Bronchial epithelial cell (primary cell): ENCODE results near the gene TRIM24. TPM values are rescaled to one million over a fixed set of nuclear protein-coding genes. Genes with fewer than 3 reads are reported as not detected.
"Not testable (repeated sequence)": the region's sequence is repeated elsewhere in the genome, so short reads cannot be mapped to it uniquely, and the experiment has no call there.

Experiments used
- DNase-seq: peaks from one replicate; pipeline ENCODE4 v3.0.0-alpha.2; 2010; ENCODE audit warnings: low read depth
- FAIRE-seq: peaks from 2 replicates; lab custom pipeline; 2011; peaks lifted over from hg19 to GRCh38; lab: Jason Lieb, UNC
- H3K27me3 ChIP-seq: 2 replicates; pipeline ENCODE4 v1.5.1; 2011; ENCODE audit warnings: low read length; ENCODE audit not compliant: control insufficient read depth, insufficient read depth
- H3K36me3 ChIP-seq: 2 replicates; pipeline ENCODE4 v1.5.1; 2011; ENCODE audit warnings: low read length; ENCODE audit not compliant: control insufficient read depth, insufficient read depth
- H3K4me3 ChIP-seq: 2 replicates; pipeline ENCODE4 v1.5.1; 2011; ENCODE audit warnings: mild to moderate bottlenecking, low read depth, low read length, control low read depth
- total RNA-seq: library from RNA; depleted of rRNA; stranded (reverse); fragments of >200 nt; gene quantifications from 2 replicates; pipeline ENCODE4 v1.2.1, GENCODE V29; 2014
- TF ChIP-seq, protein P1 (sequence below): IDR thresholded peaks from 2 replicates; pipeline ENCODE4 v1.5.1; 2011; ENCODE audit warnings: mild to moderate bottlenecking, moderate library complexity, low read length, control low read depth, inconsistent platforms; ENCODE audit not compliant: insufficient read depth, severe bottlenecking

The TRIM24 gene
- 2.1 and 2.9 TPM in 2 replicates for total RNA-seq

DNA sequence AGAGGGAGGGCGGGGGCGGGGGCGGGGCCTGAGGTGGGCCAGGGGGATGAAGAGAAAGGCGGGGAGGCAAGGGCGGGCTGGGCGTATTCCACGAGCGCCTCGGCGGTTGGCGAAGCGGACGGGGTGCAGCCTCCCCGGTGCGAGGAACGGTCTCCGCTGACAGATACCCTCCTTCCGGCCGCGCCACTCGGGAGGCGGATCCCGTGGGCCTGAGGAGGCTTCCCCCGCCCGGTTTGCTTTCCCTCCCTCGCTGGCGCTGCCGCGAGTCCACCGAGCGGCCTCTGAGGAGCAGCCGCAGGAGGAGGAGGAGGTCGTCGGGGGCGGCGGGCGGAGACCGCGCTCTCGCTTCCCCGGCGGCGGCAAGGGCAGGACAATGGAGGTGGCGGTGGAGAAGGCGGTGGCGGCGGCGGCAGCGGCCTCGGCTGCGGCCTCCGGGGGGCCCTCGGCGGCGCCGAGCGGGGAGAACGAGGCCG lies at the start of gene TRIM24:
TRIM24 (plus strand) TSS at position 84 of the 473 bp plus-strand sequence; CDS start at position 374, 290 bp downstream.
- FAIRE-seq (no peak), DNase-seq (no peak)
- TF ChIP-seq, protein P1, sequence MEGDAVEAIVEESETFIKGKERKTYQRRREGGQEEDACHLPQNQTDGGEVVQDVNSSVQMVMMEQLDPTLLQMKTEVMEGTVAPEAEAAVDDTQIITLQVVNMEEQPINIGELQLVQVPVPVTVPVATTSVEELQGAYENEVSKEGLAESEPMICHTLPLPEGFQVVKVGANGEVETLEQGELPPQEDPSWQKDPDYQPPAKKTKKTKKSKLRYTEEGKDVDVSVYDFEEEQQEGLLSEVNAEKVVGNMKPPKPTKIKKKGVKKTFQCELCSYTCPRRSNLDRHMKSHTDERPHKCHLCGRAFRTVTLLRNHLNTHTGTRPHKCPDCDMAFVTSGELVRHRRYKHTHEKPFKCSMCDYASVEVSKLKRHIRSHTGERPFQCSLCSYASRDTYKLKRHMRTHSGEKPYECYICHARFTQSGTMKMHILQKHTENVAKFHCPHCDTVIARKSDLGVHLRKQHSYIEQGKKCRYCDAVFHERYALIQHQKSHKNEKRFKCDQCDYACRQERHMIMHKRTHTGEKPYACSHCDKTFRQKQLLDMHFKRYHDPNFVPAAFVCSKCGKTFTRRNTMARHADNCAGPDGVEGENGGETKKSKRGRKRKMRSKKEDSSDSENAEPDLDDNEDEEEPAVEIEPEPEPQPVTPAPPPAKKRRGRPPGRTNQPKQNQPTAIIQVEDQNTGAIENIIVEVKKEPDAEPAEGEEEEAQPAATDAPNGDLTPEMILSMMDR: no peak
- H3K36me3 ChIP-seq: no peaks in the 10 kb centered on the region
- peak within 1 kb of the TSS; percentile 81 for H3K4me3 ChIP-seq
- no peaks in the 10 kb centered on the region for H3K27me3 ChIP-seq

DNA sequence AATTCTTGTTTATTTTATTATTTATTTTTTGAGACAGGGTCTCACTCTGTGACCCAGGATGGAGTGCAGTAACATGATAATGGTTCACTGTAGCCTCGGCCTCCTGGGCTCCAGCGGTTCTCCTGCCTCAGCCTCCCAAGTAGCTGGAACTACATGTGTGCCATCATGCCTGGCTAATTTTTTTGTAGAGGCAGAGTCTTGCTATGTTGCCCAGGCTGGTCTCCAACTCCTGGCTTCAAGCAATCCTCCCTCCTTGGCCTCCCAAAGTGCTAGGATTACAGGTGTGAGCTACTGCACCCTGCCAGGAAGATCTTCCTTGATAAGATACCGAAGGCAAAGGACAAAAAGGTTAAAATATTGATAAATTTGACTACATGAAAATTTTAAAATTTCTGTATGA lies 48.0 kb upstream of the TRIM24 start:
- not testable (repeated sequence) for DNase-seq, H3K36me3 ChIP-seq, H3K4me3 ChIP-seq, H3K27me3 ChIP-seq, FAIRE-seq

DNA sequence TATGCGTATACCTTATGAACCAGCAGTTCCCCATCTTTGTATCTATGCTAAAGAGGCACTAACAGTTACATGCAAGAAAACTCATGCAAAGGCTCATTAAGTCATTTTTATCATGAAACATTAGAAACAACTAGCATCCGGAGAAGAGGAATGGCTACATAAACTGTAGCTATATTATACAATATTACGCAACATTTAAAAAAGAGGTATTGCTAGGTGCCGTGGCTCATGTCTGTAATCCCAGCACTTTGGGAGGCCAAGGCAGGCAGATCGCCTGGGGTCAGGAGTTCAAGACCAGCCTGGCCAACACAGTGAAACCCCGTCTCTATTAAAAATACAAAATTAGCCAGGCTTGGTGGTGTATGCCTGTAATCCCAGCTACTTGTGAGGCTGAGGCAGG lies 47.1 kb upstream of the TRIM24 start:
- not testable (repeated sequence) for H3K4me3 ChIP-seq, H3K27me3 ChIP-seq, FAIRE-seq, H3K36me3 ChIP-seq, DNase-seq

DNA sequence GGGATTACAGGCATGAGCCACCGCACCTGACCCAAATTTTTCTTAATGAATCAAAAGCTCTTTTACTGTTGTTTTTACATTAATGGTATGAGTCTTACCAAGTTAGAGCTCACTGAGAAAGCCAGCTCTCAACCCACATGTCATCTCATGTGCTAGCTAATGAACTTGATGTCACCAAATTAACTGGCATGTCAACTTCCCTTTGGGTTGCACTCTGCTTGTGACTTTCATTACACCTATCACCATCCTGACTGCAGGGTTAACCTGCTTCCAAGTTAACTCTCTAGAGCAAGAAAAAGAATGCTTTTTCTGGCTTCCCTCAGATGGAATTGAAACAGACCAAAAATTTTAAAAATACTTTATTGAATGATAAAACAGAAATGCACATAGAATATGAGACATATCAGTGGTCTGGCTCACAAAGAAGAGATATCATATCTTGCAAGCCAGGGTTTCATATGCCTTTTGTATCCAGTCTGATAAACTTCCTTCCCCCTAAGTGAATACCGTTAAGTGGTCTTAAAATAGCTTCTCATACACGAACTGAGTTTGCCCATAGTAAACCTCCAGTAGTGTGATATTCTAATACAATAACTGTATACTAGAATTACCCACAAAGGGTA lies 42.9 kb upstream of the TRIM24 start:
- TF ChIP-seq, protein P1: no peak
- no peak for DNase-seq
- H3K4me3 ChIP-seq: no peak overlapping the region
- no peaks in the 10 kb centered on the region for H3K36me3 ChIP-seq
- FAIRE-seq: no peak
- no peaks in the 10 kb centered on the region for H3K27me3 ChIP-seq

DNA sequence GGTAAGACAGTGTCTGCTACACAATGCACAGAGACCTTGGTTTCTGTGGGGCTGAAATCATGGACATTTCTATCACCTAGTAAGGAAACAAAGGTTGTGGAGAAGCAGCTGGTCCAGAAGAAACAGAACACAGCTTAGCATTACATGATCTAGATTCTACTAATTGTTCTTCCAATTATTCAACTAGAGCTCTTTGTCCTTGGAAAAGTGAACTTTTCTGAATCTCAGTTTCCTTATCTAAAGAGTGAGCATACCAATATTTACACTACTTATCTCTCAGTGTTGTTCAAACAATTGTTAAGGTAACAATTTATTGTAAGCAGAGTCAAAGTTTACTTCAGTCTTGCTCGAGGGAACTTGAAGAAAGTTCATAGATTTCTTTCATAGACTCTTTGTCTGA lies 42.3 kb upstream of the TRIM24 start:
- FAIRE-seq (no peak), DNase-seq (no peak)
- Histone ChIP-seq H3K36me3 (no peaks in the 10 kb centered on the region), H3K27me3 (no peaks in the 10 kb centered on the region), H3K4me3 (no peak overlapping the region)
- TF ChIP-seq, protein P1: no peak

DNA sequence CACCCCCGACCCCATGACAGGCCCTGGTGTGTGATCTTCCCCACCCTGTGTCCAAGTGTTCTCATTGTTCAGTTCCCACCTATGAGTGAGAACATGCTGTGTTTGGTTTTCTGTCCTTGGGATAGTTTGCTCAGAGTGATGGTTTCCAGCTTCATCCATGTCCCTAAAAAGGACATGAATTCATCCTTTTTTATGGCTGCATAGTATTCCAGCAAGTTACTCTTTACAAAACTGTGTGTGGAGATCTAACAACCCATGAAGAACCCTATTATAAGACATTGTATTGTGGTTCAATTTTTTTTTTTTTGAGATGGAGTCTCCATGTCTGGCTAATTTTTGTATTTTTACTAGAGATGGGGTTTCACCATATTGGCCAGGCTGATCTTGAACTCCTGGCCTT lies 41.7 kb upstream of the TRIM24 start:
- not testable (repeated sequence) for DNase-seq, H3K4me3 ChIP-seq, H3K27me3 ChIP-seq, H3K36me3 ChIP-seq, FAIRE-seq

DNA sequence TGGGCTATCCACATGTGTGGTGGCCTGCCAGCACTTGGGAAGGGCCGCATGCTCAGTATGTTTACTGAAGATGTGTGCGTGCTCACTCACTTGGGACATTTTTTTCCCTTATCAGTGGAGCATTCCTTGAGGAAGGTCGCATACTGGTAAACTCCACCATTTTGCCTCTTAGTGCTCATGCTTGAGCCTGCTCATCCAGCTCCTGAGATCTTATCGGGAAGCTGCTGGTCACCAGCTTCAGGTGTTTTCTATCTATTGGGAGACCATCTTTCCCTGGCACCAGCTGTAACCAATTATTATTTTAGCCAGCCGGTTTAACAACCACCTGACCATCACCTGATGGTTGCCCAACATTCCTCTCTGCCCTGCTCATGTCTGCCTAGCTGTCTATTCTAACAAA lies 35.0 kb upstream of the TRIM24 start:
- no peak for DNase-seq
- Histone ChIP-seq H3K27me3 (no peaks in the 10 kb centered on the region), H3K4me3 (no peak overlapping the region), H3K36me3 (no peaks in the 10 kb centered on the region)
- TF ChIP-seq, protein P1: no peak
- no peak for FAIRE-seq
